SK-N-SH (cell line): ENCODE measurements around the gene TBC1D12.

Experiments used
- CHD2 ChIP-seq: fragments of 150-350 bp; IDR thresholded peaks from 2 replicates; pipeline ENCODE4 v1.6.1; 2018; ENCODE audit warnings: low read length; ENCODE audit not compliant: partially characterized antibody
- CTCF ChIP-seq: fragments of 200-600 bp; sonication (generic); IDR thresholded peaks from 2 replicates; pipeline ENCODE4 v1.6.1; 2017; ENCODE audit warnings: antibody characterized with exemption, mild to moderate bottlenecking, moderate library complexity
- EP300 ChIP-seq, 2 experiments: IDR thresholded peaks; 2 replicates each; pipeline versions ENCODE4 v1.4.0 to v1.6.1; 2012; ENCODE audit warnings: borderline replicate concordance in 1 of 2, low read depth in 1 of 2, low read length in 1 of 2
- FOXJ3 ChIP-seq: sonication (generic); formaldehyde crosslinking; IDR thresholded peaks from 2 replicates; pipeline ENCODE4 v1.5.1; 2020; ENCODE audit warnings: mild to moderate bottlenecking, missing genetic modification reagents
- GATA2 ChIP-seq: sonication (generic); formaldehyde crosslinking; IDR thresholded peaks from 2 replicates; pipeline ENCODE4 v1.5.0; 2020; ENCODE audit warnings: mild to moderate bottlenecking, missing genetic modification reagents
- MXI1 ChIP-seq: IDR thresholded peaks from 2 replicates; pipeline ENCODE4 v1.6.1; 2012; ENCODE audit warnings: mild to moderate bottlenecking, low read depth, low read length, improper control_type of control experiment
- PBX3 ChIP-seq: IDR thresholded peaks from 2 replicates; pipeline ENCODE4; 2012
- POLR2AphosphoS5 ChIP-seq: IDR thresholded peaks from 2 replicates; pipeline ENCODE4 v1.6.1; 2012; ENCODE audit warnings: low read depth, low read length
- REST ChIP-seq: IDR thresholded peaks from 2 replicates; pipeline ENCODE4 v1.6.1; 2012; ENCODE audit warnings: mild to moderate bottlenecking, low read depth, low read length, moderate library complexity
- RXRA ChIP-seq: IDR thresholded peaks from 2 replicates; pipeline ENCODE4 v1.4.0; 2012; ENCODE audit warnings: low read depth, mild to moderate bottlenecking, borderline replicate concordance
- TAF1 ChIP-seq: IDR thresholded peaks from 2 replicates; pipeline ENCODE4 v1.6.1; 2012; ENCODE audit warnings: low read depth, mild to moderate bottlenecking, low read length, moderate library complexity, borderline replicate concordance
- TCF12 ChIP-seq: IDR thresholded peaks from 2 replicates; pipeline ENCODE4 v1.4.0; 2012
- USF2 ChIP-seq: fragments of 150-350 bp; IDR thresholded peaks from 2 replicates; pipeline ENCODE4 v1.6.1; 2017; ENCODE audit warnings: antibody characterized with exemption, low read length, low read depth, borderline replicate concordance
- ZBTB33 ChIP-seq: IDR thresholded peaks from 2 replicates; pipeline ENCODE4 v1.4.0; 2012; ENCODE audit warnings: low read depth, borderline replicate concordance

GRCh38 chr10:94409021-94409657 is 6.8 kb downstream of the TBC1D12 start:
- TF ChIP-seq TAF1, result no peak
- TF ChIP-seq USF2, result no peak
- no peak for TF ChIP-seq ZBTB33
- TF ChIP-seq CTCF, result no peak
- no peak for TF ChIP-seq POLR2AphosphoS5
- TF ChIP-seq REST, result no peak
- no peak for TF ChIP-seq CHD2
- TF ChIP-seq MXI1, result no peak
- TF ChIP-seq TCF12, result no peak
- TF ChIP-seq RXRA, result no peak
- no peak for TF ChIP-seq EP300 (IDR thresholded peaks at IDR 0.05; ENCODE audit: borderline replicate concordance in 1 of 2, low read depth in 1 of 2, low read length in 1 of 2)
- TF ChIP-seq PBX3, result no peak
- TF ChIP-seq GATA2, result no peak
- no peak for TF ChIP-seq FOXJ3 (CRISPR knock-in tag)
